ENCODE measurements around the gene NPTXR. TPM values are rescaled to one million over a fixed set of nuclear protein-coding genes. Genes with fewer than 3 reads are reported as not detected.

NPTXR gene
- total RNA-seq: 1 to 10 TPM in 2 of 4 donors, under 1 TPM in 2; 0.34 to 4.6 (median 1.7) TPM

- no peak within 1 kb of the TSS for H3K4me3 ChIP-seq (ENCODE audit: low read depth, poor library complexity, severe bottlenecking)
- intact Hi-C loops (cut with DNase I; ENCODE audit: low total_unique reads): no loop called here
- WGBS, 2 donors: 0% methylated on average over 22 of the region's 105 CpGs; no CpG with 5 or more reads in 1 of the 2 donors
- TF ChIP-seq POLR2A (IDR thresholded peaks at IDR 0.05): no peak
- TF ChIP-seq CTCF (IDR thresholded peaks at IDR 0.05): no peak
- DNase-seq (ENCODE audit: low spot score in 2 of 2): no peak
Observed at GRCh38 chr22:38843657-38844314, at the start of gene NPTXR. Gene NPTXR (minus strand): TSS chr22:38844028.

GRCh38 chr22:38891256-38891655 is 47.4 kb upstream of the NPTXR start:
- H3K4me3 ChIP-seq (ENCODE audit: low read depth, poor library complexity, severe bottlenecking): no peak overlapping the region
- intact Hi-C loops (cut with DNase I; ENCODE audit: low total_unique reads): no loop called here
- TF ChIP-seq CTCF (IDR thresholded peaks at IDR 0.05): no peak
- TF ChIP-seq POLR2A (IDR thresholded peaks at IDR 0.05): no peak
- DNase-seq (ENCODE audit: low spot score in 2 of 2): no peak
- 69 to 74% methylated on average over 9 of the region's 9 CpGs for WGBS, 2 donors

GRCh38 chr22:38890377-38890776 is 46.5 kb upstream of the NPTXR start:
- no peak overlapping the region for H3K4me3 ChIP-seq (ENCODE audit: low read depth, poor library complexity, severe bottlenecking)
- intact Hi-C loops (cut with DNase I; ENCODE audit: low total_unique reads): no loop called here
- WGBS, 2 donors: 79 to 83% methylated on average over 5 of the region's 5 CpGs
- no peak for DNase-seq (ENCODE audit: low spot score in 2 of 2)
- TF ChIP-seq CTCF (IDR thresholded peaks at IDR 0.05) (no peak), POLR2A (IDR thresholded peaks at IDR 0.05) (no peak)

- intact Hi-C loops (cut with DNase I; ENCODE audit: low total_unique reads): no loop called here
- no peak overlapping the region for H3K4me3 ChIP-seq (ENCODE audit: low read depth, poor library complexity, severe bottlenecking)
- no peak for DNase-seq (ENCODE audit: low spot score in 2 of 2)
- WGBS, 2 donors: 73 to 77% methylated on average over 5 of the region's 5 CpGs
- TF ChIP-seq CTCF (IDR thresholded peaks at IDR 0.05) (no peak), POLR2A (IDR thresholded peaks at IDR 0.05) (no peak)
Observed at GRCh38 chr22:38886333-38886732, 42.5 kb upstream of the NPTXR start.

- 43 to 47% methylated on average over 8 to 9 of the region's 9 CpGs for WGBS, 2 donors
- no peak overlapping the region for H3K4me3 ChIP-seq (ENCODE audit: low read depth, poor library complexity, severe bottlenecking)
- DNase-seq (ENCODE audit: low spot score in 2 of 2): no peak
- intact Hi-C loops (cut with DNase I; ENCODE audit: low total_unique reads): no loop called here
- no peak for TF ChIP-seq CTCF (IDR thresholded peaks at IDR 0.05)
- no peak for TF ChIP-seq POLR2A (IDR thresholded peaks at IDR 0.05)
Observed at GRCh38 chr22:38882972-38883622, 39.3 kb upstream of the NPTXR start.

Data from lower leg skin (tissue), 4 donors.